Upper lobe of right lung (tissue), 1 donor: ENCODE results near the gene RUNX1. TPM values are rescaled to one million over a fixed set of nuclear protein-coding genes. Genes with fewer than 3 reads are reported as not detected.

Experiments
- ATAC-seq: fragments of 200-7000 bp; cut with Tn5 transposase; one replicate; pipeline ENCODE4 v1.9.1; 2020; ENCODE audit warnings: mild to moderate bottlenecking, moderate library complexity
- DNase-seq: peaks from one replicate; pipeline ENCODE4 v3.0.0-alpha.2; 2020
- H3K27ac ChIP-seq: fragments of 200-600 bp; one replicate; pipeline ENCODE4 v1.8.0; 2022
- H3K27me3 ChIP-seq: fragments of 200-600 bp; one replicate; pipeline ENCODE4 v1.8.0; 2022; ENCODE audit warnings: mild to moderate bottlenecking
- H3K36me3 ChIP-seq: fragments of 200-600 bp; one replicate; pipeline ENCODE4 v1.8.0; 2022
- H3K4me1 ChIP-seq: fragments of 200-600 bp; one replicate; pipeline ENCODE4 v1.8.0; 2022
- H3K4me3 ChIP-seq: fragments of 200-600 bp; one replicate; pipeline ENCODE4 v1.8.0; 2022; ENCODE audit warnings: mild to moderate bottlenecking
- H3K9me3 ChIP-seq: fragments of 200-600 bp; one replicate; pipeline ENCODE4 v1.8.0; 2022
- CTCF ChIP-seq: fragments of 200-600 bp; IDR thresholded peaks from one replicate; pipeline ENCODE4 v1.8.0; 2022; ENCODE audit warnings: antibody characterized with exemption
- intact Hi-C: fragments of 100-400 bp; cut with DNase I; formaldehyde crosslinking; loops from one replicate; pipeline ENCODE4 v1.11.0; 2022
- total RNA-seq: library from RNA; stranded (reverse); fragmentation: NEBNext Ultra II Directional; extraction: Animal tissue kit (Norgen Biotek cat#: 25700); gene quantifications from one replicate; pipeline ENCODE4 v1.2.1, GENCODE V29; 2021
- donor health status: DM: no; HTN: yes; CAD: no; lungs with severe emphysema.

The RUNX1 gene
- total RNA-seq, 1 donor from 2014 or later = 86.9 TPM

GRCh38 chr21:34790341-34790740 is 258.8 kb downstream of the RUNX1 start:
- intact Hi-C loops = no loop called here
- ATAC-seq = no peak

GRCh38 chr21:34788879-34789278 is 260.2 kb downstream of the RUNX1 start:
- ATAC-seq = no peak
- intact Hi-C loops = no loop called here
- Histone ChIP-seq H3K27me3 (no peaks in the 10 kb centered on the region), H3K27ac (no peak overlapping the region), H3K4me3 (no peak overlapping the region), H3K9me3 (no peaks in the 10 kb centered on the region), H3K4me1 (no peaks in the 10 kb centered on the region), H3K36me3 (peaks cover 22% of the 10 kb centered on the region)
- TF ChIP-seq CTCF = no peak
- no peak for DNase-seq

More at GRCh38 chr21:34790341-34790740, 258.8 kb downstream of the RUNX1 start:
- no peaks in the 10 kb centered on the region for H3K9me3 ChIP-seq
- no peak overlapping the region for H3K4me3 ChIP-seq
- H3K4me1 ChIP-seq = peaks cover 2% of the 10 kb centered on the region
- H3K27ac ChIP-seq = no peak overlapping the region
- no peak for DNase-seq
- peaks cover 31% of the 10 kb centered on the region for H3K36me3 ChIP-seq
- no peak for TF ChIP-seq CTCF
- H3K27me3 ChIP-seq = no peaks in the 10 kb centered on the region

GRCh38 chr21:34783815-34784214 is 265.3 kb downstream of the RUNX1 start:
- no peaks in the 10 kb centered on the region for H3K36me3 ChIP-seq
- no peaks in the 10 kb centered on the region for H3K27me3 ChIP-seq
- TF ChIP-seq CTCF = no peak
- no peak overlapping the region for H3K27ac ChIP-seq
- ATAC-seq = no peak
- DNase-seq = no peak
- H3K9me3 ChIP-seq = no peaks in the 10 kb centered on the region
- no peaks in the 10 kb centered on the region for H3K4me1 ChIP-seq
- intact Hi-C loops = no loop called here
- H3K4me3 ChIP-seq = no peak overlapping the region

GRCh38 chr21:34782506-34783360 is 266.4 kb downstream of the RUNX1 start:
- Histone ChIP-seq H3K9me3 (no peaks in the 10 kb centered on the region), H3K36me3 (no peaks in the 10 kb centered on the region), H3K27ac (no peak overlapping the region), H3K4me1 (no peaks in the 10 kb centered on the region), H3K27me3 (no peaks in the 10 kb centered on the region), H3K4me3 (no peak overlapping the region)
- TF ChIP-seq CTCF = no peak
- ATAC-seq (no peak), DNase-seq (no peak)
- intact Hi-C loops = no loop called here

GRCh38 chr21:34781526-34781925 is 267.6 kb downstream of the RUNX1 start:
- Histone ChIP-seq H3K27ac (no peak overlapping the region), H3K36me3 (no peaks in the 10 kb centered on the region), H3K4me1 (no peaks in the 10 kb centered on the region), H3K27me3 (no peaks in the 10 kb centered on the region), H3K4me3 (no peak overlapping the region), H3K9me3 (no peaks in the 10 kb centered on the region)
- intact Hi-C loops = no loop called here
- ATAC-seq (no peak), DNase-seq (no peak)
- TF ChIP-seq CTCF = no peak
